OCI-M1 (cell line): ENCODE measurements around the gene PRKCD.

Experiments
- DNase-seq: peaks from one replicate; lab custom pipeline; 2025; lab: John Stamatoyannopoulos, UW

The PRKCD gene

GRCh38 chr3:53155760-53156159 lies 5.2 kb upstream of the PRKCD start:
- DNase-seq: no peak

DNA sequence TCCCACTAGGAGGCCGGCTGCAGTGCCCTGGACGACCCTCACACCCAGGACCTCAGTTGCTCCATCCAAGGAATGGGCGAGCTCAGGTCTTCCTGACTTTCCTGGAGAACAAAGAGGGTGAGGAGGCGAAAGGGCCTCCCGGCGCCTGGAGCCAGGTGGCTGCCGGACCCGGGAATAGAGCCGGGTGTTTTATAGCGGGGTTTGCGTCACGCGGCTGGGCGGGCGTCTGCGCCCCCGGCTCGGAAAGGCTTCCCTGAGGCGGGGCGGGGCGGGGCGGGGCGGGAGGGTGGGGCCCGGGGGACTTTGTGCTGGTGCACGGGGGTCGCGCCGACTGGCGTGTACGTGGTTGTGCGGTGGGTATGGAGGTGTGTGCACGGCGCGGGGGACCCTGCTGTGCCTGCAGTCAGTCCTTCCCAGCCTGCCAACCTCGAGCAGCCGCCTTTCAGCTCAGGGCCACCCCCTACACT lies 4.6 kb upstream of the PRKCD start:
- no peak for DNase-seq

DNA sequence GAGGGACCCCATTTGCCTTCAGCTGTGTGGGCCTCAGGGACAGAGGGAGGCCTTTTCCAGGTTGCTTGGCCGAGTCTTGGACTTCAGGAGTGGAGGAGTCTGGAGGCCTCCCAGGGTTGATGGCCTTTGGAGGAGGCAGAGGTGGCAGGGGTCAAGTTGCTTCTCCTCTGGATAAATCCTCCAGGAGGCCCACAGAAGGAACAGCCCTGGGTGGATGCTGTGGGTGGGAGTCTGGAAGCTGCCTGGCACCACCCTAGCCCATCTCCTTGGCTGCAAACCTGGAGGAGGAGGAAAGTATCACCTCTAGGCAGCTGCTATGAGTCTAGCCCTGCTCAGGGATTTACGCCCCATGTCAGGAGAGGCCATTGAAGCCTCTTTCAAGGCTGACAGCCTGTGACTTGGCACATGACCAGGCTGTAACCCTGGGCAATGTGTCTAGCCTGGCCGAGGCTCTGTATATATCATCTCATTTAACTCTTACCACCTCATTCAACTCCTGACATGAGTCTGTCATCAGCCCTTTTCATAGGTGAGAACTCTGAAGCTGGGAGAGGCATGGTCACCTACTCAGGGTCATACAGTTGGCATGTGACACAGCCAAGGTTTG lies 2.9 kb upstream of the PRKCD start:
- no peak for DNase-seq

- DNase-seq: peak; percentile 48
Observed at GRCh38 chr3:53158765-53159155, 2.2 kb upstream of the PRKCD start.

DNA sequence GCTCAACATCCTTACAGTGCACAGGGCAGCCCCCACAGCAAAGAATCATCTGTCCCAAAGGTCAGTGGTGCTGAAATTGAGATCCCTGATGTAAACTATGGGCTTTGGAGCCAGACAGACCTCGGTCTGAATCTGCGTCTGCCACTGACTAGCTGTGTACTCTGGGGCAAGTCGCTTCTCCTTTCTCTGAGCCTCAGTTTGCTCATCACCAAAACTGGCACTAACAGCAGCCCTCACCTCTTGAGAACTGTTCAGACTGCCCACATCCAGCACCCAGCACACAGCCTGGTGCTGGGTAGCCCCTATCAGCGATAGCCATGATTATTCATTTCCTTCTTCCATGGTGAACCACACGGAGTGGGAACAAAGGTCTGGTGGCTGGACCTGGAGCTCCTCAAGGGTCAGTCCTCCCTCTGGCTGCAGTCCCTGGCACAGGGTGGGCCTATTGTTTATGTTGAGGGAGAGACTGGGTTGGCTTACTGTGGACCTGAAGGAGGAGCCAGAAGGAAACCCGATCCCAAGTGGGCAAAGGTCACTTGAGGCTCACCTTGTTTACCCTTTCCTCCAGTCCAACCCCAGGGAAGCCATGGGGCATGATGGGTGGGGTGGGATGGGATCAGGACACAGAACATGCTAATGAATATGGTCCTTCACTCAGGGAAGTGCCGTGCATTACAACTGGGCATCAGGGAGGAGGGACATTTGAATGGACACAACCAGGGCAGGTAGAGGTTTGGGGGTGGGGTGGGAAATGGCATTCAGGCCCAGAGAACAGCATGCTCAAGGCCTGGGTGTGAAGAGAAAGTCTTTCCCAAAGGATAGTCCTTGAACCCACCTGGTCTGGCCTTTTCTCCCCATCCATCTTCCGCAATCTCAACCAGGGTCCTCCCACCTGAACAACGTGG lies 1.6 kb upstream of the PRKCD start:
- no peak for DNase-seq

GRCh38 chr3:53160061-53160659 lies 849 bp upstream of the PRKCD start:
- no peak for DNase-seq

DNA sequence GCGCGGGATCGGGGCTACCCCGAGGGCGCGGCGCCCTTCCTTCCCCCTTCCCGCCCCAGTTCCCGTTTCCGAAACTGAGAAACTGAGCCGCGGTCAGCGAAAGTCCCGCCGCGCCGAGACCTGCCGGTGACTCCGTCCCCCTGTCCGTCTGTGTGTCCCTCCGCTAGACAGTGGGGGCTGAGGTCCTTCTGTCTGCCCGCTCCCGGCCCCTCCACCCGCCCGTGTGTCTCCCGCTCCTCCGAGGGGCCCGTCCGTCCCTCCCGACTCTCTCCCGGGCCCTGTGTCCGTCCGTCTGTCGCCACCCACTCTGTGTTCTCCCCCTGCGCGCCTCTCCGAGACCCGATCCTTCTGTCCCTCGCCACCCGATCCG lies 426 bp downstream of the PRKCD start:
- peak; percentile 54 for DNase-seq

DNA sequence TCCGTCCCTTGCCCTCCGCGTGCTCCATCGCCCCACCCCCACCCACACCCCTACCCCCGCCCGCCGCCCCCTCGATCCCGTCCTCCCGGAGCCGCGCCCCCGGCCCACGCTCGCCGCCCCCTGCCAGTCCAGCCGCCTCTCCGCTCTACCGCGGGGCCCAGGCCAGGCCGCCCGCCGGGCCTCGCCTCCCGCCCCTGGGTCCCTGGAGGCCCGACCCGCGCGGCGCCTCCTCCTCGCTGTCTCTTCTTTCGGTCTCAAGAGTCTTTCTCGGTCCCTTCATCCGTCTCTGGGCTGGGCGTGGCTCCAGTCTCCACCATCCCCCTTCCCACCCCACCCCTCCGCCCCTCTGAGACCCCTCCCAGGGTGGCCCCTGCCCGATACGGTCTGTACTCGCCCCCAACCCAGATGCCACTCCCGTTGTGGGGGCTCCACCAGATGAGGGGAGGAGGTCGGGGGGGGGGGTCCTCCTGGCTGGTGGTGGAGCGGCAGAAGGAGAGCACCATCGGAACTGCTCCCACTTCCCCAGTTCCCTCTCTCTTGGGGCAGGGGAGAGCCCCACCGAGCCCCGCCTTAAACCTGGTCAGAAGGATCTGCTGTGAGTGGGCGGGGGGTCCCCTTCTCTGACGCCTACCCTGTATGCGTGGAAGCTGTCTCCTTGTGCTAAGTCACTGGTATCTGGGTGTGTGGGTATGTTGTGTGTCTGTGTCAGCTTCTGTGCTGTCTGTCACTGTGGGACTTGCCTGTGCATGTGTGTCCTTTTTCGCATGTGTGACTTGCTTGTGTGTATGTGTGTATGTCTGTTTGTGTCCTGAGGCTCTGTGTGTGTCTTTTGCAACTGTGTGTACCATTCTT lies 1.0 kb downstream of the PRKCD start:
- DNase-seq: peak; percentile 43

DNA sequence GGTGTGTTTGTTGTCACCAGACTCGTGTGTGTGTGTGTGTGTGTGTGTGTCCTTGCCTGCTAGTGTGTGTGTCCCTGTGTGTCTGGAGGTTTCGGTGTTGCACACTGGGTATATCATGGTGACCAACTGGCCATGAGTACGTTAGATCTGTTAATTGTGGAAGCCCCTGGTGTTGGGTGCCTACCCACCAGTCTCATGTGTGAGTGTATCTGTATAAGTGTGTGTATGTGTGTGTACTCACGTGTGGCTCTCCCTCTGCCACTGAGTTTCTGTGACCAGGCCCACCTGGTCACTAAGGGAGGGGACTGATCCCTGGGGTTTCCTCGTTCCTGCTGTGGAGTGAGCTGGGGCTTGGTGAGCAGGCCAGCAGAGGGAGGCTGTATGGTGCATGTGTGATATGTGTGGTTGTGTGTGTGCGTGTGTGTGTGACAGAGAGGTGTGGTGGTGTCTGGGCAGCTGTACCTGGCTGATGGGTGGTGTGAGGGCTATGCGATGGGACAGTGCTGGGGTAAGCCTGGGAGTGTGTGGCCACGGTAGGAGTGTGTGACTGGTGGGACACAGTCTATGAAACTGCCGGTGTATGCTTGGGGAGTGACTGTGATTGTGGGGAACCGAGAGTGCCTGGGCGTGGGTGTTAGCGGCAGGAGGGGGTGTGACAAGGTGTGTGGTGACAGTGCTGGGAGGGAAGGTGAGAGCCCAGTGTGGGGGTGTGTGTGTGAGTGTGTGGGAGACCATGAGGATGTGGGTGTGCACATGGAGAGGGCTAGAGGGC lies 1.8 kb downstream of the PRKCD start:
- DNase-seq: no peak

DNA sequence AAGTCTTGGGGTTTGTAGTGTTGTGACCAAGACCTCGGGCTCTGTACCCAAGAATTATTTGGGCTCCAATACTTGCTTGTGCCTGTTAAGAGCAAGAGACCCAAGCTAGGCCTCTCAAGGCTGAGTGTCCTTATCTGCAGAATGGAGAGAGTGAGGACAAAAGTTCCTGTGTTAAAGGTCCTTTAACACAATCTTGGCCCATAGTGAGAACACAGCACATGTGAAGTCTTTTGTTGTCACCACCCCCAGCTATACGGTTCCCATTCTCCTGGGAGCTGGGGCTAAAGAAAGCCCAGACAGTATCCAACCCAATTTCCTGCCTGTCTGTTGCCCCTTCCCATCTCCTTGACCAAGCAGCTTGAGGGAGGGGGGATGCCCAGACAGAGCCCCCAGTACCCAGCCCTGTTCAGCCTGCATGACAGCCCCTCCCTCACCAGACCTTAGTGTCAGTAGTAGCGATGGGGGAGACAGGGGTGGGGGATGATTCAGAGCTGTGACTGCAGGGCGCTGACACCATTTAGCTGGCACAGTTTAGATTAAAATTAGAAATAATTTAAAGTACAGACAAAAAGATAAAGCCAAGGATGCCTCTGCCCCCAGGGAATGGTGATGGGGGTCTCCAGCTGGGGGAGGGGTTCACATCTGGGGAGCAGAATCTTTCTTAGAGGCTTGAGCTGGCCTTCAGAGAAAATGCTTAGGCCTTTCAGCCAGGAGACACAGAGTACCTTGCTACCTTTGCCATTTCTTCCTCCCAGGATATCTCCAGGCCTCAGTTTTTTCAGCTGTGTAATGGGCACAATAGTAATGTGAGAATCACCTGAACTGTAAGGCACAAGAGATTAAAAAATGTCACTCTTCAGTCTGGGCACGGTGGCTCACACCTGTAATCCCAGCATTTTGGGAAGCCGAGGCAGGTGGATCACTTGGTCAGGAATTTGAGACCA lies 2.7 kb downstream of the PRKCD start:
- peak; percentile 23 for DNase-seq

DNA sequence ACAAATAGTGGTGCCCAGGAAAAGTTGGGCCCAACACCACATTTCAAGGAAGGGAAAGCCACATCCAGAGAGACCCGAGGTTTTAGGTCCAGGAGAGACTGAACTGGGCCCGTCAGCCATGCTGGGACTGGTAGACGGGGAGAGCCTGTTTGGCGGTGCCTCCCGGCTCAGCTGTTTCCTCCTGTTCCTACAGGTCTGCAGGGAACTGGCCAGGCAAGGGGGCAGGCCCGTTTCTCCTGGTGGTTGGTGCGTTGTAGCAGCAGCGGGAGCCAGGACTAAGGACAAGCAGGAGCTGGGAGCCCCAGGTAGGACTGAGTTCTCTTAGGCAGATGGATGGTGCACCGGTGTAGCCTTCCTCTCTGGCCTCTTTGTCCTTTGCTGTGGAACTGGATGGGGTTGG lies 3.9 kb downstream of the PRKCD start:
- no peak for DNase-seq

- no peak for DNase-seq
Observed at GRCh38 chr3:53166206-53166605, 5.2 kb downstream of the PRKCD start.

DNA sequence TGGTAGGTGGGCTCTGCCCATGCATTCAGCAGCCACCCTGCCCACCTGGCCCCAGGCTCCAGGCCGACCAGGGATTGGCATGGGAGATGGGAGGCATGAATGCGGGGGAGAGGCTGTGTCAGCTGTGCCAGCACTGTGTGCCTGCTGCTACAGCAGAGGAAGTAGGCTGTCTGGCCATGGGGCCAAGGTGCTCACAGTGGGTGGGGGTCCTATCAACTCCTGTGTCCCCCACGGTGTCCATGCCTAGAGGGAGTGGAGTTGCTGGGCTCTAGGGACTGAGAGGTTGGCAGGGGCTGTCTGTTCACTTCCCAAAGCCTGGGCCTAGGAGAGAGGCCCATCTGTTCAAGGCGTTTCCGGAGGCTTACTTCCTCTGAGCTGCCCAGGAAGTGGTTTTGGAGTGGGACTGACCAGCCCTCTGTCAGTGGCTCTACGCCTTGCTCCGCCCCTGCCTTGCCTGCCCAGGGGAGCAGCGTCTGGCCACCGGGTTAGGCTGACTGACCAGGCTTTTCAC lies 5.8 kb downstream of the PRKCD start:
- peak; percentile 88 for DNase-seq

DNA sequence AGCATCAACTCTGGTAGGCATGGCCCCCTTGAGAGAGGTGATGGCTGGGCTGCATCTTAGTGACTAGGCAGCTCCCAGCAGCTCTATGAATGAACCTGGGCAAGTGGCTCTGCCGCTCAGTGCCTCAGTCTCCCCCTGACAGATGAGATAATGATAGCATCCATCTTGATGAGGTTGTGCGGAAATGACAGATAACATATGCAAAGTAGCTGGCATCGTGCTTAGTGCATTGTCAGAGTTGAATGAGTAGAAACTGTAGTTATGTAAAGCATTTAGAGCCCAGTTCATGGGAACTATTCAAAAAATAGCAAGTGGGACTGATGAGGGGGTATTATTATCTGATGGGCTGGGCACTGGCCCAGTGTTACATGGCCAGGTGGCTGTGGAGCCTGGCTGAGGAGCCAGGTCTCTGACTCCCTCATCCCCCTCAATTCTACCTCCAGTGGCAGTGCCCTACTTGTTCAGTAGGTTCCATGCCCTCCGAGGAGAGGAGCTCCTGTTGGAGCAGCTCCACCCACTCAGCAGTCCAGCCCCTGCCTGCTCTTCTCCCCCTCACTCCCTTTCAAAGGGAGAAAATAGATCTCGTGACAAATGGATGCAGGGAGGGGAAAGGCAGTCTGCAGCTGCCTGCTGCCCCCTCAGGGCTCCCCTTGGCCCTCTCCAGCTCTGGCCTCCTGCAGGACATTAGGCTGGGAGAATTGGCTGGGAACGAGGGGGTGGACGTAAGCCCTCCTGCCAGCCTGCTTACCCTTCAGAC lies 6.6 kb downstream of the PRKCD start:
- DNase-seq: no peak

- DNase-seq: no peak
Observed at GRCh38 chr3:53168175-53168923, 7.3 kb downstream of the PRKCD start.

- no peak for DNase-seq
Observed at GRCh38 chr3:53169045-53169831, 8.2 kb downstream of the PRKCD start.

GRCh38 chr3:53169832-53170324 lies 8.9 kb downstream of the PRKCD start:
- DNase-seq: no peak
